HG03565 (cell line): Measurements from ENCODE around the gene PDYN.
"Not testable (repeated sequence)": the region's sequence is repeated elsewhere in the genome, so short reads cannot be mapped to it uniquely, and the experiment has no call there.

Source experiments
- ATAC-seq: cut with Tn5 transposase; IDR thresholded peaks from one replicate; pipeline ENCODE4 v1.9.1; 2021; ENCODE audit warnings: mild to moderate bottlenecking, moderate library complexity; ENCODE audit not compliant: unreplicated experiment

Gene PDYN

DNA sequence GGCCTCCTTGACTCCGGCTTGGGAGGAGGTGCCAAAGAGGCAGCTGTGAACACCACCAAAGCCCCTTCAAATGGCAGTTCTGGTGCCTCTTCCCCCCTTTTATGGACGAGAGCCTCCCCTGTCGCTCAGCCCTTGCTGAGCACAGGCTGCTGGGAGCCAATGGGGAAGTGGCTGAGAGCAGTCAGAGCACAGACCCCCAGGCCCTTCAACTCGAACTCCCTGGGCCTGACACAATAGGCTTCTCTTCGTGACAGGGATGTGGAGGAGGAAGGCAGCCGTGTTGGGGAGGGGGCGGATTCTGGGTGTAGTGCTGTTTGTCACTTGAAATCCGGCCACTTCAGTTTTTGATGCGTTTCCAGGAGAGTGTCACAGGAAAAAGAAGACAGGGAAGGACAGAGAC, at the start of gene PDYN:
TSS of gene PDYN (minus strand) at position 73 of the 400 bp plus-strand sequence. CDS start 10,974 bp downstream, outside the sequence.
- no peak for ATAC-seq

DNA sequence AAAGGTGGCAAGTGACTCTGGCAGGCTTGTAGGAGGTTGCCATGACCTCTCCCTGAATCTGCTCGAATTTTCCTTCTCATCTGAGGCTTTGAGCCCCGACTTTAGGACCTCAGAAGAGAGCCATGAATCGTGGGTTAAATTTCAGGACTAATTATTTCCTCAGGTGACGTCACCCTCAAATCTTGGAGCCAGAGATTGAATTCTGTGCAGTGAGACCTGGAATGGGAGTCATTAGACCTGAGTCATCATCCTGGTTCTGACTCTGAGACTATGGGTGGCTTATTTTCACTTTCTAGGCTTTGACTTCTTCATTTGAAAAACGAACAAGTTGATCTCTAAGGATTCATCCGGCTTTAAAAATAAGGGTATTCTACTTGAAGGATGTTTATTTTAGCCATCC, 48.5 kb upstream of the PDYN start:
- ATAC-seq: no peak

DNA sequence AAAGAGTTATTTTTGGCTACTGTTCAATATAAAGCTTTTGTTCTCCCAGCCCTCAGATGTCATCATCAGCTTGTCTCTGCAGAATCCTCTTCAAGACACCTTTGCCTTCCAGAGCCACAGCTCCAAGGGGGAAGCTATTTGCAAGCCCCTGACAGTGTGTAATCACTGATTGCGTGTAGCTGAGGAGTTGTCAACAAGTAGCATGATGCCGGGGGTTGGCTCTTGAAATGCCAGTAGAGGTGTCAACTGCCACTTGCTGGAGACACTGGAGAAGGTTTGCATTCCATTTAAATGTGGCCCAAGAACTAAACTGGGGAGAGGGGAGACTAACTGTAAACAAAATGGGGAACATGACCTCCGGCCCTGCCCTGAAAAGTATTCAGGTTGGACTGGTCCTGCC, 44.3 kb upstream of the PDYN start:
- ATAC-seq: no peak

DNA sequence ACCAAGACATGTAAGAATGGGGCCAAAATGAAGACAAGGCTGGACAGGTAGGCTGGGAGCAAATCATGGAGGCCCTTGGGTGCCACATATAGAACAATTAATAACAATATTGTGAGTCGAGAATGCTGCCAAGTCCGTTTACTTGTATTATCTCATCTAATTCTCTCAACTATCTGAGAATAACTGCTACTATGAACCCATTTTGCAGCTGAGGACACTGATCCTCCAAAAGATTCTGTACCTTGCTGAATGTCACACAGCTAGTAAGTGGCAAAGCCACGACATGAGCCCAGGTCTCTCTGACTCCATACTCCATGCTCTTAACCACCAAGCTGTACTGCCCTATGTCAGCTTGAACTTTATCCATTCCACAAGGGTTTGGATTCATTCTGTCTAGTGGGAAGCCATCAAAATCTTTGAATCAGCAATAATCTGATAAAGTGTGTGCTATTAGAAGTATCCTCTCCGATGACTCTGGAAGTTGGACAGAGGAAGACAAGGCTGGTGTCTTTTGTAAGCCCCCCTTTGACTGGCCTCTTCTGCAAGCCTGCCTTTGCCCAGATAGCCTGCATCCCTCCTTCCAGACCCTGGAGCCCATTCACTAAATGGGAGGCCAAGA, 43.5 kb upstream of the PDYN start:
- ATAC-seq: no peak

DNA sequence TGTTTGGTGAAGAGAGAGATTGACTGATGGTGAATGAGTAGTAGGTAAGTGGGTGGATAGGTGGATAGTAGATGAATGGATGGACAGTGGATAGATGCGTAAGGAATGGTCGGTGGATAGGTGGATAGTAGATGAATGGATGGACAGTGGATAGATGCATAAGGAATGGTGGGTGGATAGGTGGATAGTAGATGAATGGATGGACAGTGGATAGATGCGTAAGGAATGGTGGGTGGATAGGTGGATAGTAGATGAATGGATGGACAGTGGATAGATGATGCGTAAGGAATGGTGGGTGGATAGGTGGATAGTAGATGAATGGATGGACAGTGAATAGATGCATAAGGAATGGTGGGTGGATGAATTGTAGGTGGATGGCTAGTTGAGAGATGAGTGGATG, 42.5 kb upstream of the PDYN start:
- not testable (repeated sequence) for ATAC-seq

DNA sequence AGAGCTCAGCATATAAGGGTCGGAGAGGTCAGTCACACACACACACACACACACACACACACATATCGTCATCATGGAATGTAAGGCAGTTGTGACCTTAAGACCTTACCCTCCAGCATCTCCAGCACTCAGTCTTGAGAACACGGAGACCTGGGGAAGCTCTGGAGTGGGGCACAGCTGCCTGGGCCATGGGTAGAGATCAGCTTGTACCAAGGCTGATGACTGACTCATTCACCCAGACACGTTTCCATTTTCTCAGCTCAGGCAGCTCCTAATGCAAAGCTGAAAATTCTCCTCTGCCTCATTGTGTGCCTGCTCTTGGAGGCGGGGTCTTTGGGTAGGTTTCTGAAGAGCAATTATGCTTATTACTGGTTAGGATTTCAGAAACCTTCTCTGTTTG, 38.3 kb upstream of the PDYN start:
- ATAC-seq: no peak

DNA sequence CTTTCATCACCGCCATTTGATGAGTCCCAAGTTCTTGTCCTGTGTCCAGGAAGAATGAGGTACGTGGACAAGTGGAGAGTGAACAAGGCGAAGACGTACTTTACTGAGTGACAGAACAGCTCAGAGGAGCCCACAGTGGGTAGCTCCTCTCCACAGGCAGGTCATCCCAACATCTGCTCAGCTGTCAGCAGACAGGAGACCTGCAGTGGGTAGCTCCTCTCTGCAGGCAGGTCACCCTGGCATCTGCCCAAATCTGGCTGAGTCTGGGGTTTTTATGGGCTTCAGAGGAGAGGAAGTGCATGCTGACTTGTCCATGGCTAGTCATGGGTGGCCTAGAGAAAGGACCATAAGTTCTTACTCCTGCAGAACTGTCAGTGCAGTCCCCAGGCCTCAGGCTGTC, 32.7 kb upstream of the PDYN start:
- ATAC-seq: no peak

DNA sequence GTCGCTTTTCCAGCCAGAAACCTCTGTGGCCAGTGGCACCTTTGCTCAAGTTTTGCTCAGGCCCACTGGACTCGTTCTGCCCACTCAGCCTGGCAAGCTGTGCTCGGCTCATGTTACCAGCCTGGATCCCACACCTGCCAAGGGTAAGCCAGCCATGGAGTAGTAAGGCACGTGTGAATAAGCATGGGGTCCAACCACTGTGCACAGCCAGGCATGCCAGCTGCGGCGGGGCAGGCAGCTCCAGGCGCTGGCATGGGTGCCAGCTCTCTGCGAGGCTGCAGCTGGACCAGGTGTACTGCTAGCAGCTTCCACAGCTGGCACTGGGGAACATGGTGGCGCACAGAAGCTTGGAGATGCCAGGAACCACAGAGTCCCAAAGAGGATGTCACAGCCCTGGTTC, 32.1 kb upstream of the PDYN start:
- no peak for ATAC-seq

DNA sequence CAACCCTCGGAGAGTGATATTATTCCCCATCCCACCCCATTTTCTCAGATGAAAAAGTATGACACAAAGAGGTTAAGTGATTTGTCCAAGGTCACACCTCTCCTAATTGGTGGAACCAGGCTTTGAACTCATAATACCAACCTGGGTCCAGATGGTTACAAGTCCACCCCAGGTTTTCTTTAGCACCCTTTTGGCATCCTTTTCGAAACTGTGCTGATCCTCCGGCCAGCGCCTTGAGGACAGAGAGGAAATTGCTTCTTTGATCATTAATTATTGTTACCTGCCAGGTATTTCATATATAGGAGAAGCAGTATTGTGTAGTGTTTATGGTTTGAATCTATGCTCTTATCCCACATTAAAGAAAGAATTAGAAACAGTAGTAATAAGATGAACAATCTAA, 29.3 kb upstream of the PDYN start:
- ATAC-seq: no peak

DNA sequence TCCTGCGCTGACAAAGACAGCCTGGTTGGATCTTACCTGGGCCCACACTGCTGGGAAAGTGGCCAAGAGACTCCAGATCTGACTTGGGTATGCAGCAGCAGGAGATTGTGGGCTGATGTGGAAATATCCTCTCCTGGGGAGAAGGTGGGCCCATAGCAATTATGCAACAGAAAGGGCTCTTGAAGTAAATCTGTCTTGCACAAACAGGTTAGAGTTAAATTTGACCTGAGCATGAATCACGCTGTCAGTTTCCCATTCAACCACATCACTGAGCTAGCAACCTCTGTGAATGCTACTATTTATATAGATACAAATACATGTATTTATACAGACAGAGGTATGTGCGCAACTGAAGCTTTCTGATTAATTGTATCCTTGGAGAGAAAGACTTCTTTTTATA, 28.3 kb upstream of the PDYN start:
- no peak for ATAC-seq

DNA sequence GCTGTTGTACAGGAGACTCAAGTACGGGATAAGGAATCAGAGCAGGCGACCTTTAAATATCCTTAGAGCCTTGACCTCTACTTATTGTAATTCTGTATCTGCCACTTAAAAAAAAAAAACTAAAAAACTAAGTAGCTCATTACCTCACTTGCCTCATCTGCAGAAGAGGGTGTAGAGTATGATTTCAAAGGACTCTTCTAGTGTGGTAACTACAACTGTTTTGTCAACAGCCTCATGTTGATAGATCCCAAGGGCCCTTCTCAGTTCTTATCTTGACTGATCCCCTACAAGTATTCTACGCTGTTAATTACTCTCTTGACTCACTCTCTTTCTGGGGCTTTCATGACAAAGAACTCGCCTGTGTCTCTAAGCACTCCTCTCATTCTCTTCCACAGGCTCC, 16.7 kb upstream of the PDYN start:
- no peak for ATAC-seq

DNA sequence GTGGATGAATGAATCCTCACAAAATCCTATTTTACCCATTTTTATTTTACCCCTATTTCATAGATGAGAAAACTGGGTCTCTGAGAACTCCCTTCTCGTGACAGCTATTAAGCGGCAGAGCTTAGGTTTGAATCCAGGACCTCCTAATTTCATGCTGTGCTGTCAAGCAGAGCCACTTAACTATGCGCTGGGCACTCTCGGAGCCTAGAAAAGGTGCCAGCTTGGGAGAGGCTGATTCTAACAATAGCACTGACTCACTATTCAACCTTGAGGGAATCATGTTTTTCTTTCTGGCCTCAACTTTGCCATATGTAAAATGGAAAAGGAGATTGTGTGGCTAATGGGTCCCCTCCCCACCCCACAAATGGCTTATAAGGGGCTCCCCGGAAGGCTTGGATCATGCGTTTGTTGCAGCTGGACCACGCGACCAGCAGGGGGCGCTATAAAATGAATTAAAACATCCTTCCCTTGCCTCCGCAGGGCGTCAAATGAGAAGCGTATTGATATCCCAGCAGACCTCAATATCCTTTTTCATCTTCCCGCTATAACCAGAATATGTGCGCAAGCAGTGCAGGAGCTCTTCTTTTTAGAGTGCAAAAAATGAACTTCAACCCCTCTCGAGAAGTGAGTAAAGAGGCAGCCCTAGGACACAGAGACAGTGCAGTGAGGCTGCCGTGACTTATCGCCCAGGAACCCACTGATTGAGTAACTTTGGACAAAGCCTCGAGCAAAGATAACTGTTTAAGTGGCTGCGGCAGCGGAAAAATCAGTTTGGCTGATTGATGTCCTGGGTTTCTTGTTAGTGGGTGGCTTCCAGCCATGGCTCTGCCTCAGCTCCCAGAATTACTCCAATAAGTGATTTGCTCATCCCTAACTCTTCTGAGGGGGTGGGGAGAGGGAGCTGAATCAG, 12.8 kb upstream of the PDYN start:
- ATAC-seq: no peak

DNA sequence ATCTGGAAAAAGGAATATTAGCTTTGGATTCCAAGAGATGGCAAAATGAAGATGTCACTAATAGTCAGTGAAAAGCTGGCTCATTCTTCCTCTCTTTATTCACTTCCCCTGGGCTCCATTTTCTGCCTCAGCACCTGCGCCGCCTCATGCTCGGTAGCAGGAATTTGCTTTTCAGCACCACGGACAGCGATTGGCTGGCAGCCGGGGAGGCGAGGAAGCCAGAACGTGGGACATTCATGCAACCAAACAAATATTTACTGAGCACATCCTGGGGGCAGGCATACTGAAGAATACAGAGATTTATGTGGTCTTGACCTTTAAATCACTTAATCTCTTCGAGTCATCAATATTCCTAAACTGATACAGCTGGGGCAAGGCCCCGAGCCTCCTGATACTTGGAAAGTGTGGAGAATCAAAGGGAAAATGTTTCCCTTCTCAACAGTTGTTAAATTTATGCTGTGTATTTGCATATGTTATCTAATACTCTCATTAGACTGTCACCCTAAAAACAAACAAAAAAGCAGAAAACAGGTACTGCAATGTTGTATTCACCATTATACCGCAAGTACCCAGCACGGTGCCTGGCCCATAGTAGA, 12.1 kb upstream of the PDYN start:
- no peak for ATAC-seq

DNA sequence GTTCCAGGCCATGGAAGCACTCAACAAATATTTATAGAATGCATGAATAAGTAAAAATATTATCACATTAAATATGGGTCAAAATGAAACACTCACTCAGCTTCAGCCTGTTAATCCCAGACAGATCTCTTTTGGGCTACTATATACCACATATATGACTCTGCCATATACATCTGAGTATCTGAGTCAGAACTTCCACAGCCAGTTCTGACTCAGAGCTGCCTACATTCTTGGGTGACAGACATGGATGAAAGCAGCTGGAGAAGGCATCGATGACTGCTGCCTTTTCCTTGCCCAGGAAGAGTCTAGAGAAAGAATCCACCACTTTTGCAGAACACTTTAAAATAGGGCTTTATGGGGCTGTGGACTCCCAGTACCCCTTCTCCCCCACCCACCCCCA, 11.5 kb upstream of the PDYN start:
- no peak for ATAC-seq

DNA sequence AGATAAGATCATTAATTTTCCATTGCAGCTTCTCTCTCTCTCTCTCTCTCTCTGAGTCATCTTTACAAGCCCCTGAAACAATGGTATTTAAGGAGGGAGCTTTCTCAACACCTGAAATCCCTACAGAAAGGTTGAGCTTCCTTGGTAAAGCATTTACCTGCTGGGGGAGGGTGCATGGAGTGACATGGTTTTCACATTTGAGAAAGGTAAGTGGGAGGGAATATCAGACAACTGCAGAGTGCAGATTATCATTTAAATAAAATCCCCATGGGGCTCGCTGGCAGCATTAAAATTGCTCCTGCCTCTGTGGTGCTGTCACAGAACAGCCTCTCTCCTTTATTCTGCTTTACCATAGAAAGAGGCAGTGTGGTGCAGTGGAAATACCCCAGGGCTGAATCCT, 10.3 kb upstream of the PDYN start:
- no peak for ATAC-seq

DNA sequence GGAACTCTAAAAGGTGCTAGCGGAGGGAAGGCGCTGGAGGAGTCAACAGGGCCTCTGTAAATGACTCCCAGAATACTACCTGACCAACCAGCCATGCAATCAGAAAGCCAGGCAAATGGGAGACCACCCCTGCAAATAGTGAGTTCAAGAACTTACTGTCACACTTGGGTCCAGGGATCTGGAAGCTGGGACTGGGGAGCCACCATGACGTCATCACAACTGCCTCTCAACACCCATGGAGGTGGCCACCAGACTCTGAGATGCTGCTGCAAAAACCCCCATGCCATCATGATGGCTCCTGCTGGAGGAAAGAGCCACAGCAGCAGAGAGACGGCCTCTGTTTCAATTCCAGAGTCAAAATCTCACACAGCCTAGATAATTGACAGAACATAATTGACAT, 8.5 kb upstream of the PDYN start:
- ATAC-seq: no peak

DNA sequence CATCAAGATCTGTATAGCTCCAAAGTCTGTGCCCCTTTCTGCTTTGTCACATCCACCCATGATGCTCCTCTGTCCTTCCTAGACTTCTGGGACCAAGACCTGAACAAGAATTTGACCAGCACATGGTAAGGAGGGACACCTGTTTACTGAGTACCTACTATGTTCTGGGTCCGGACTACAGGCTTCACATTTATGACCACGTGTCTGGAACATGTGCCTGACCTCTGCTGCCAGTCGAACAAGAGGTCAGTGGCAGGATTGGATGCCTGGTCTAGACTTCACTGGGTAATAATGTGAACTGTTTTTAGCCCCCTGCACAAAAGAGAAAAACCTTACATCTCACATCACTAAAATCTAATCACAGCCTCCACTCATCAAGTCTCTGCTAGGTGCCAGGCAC, 7.3 kb upstream of the PDYN start:
- ATAC-seq: no peak

DNA sequence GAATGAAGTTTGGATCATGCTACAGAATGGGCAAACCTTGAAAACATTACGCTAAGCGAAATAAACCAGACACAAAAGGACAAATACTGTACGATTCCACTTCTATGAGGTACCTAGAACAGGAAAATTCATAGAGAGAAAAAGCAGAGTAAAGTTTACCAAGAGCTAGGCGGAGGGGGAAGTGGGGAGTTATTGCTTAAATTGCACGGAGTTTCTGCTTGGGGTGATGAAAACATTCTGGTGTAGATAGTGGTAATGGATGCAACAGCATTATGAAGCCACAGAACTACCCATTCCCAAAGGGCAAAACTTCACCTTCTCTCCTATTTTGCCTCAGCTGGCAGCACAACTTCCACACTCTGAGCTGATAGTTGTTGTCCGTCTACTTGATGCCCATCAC, 6.4 kb upstream of the PDYN start:
- no peak for ATAC-seq

DNA sequence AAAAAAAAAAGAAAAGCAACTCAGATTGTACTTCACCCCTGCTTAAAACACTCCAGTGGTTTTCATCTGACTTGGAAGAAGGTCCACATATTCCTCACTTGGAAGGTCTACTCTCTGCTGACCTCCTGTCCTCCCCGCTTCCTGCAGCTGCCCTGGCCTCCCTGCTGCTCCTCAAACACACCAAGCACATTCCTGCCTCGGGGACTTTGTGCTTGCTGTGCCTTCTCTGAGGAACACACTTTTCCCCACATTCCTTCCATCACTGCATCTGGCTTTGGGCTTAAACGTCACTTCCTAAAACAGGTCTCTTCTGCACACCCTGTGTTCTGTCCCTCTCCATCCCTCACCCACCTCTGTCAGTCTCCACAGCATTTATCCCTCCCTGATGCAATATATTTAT, 4.9 kb upstream of the PDYN start:
- ATAC-seq: no peak

DNA sequence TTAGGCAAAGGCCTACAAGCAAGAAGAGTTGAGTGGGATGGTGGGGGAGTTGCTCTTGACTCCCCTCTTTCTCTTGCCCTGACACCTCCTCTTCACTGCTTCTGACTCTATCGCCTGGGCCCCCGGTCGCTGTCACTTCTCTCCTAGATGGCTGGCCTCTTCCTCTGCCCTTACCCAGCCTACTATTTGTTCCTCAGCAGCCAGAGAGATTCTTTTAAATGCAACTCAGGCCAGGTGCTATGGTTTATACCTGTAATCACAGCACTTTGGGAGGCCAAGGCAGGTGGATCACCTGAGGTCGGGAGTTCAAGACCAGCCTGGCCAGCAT, 4.3 kb upstream of the PDYN start:
- no peak for ATAC-seq

DNA sequence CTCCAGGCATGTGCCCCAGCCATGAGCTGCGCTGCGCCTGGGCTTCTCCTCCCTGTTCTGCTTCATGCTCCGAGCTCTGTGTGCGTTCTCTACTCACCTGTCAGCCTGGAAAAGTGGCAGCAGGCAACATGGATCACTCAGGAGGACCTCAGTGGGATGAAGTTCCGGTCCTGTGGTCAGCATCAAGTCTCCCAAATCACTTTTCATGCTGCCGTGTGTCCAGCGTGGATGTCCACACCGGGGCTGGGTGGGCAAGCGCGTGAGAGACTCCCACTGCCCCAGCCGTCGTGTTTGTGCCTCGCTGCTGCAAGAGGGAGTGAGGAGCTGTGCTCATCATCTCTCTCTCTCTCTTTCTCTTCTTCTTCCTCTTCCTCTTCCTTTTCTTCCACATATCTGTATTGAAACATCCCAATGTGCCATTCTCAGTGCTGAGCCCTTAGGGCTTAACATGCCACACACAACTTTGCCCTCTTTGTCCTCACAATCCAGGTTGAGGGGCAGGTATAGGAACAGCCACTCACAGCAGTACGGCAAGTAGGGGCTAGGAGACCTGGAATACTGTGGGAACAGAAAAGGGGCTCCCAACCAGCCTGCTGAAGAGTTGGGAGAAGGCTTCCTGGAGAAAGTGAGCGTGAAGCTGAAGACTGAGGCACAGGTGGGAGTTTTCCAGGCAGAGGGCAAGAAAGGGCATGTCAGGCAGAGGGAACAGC, 3.8 kb upstream of the PDYN start:
- no peak for ATAC-seq
